Measurements from ENCODE around the gene ATP9B.

Gene ATP9B

DNA sequence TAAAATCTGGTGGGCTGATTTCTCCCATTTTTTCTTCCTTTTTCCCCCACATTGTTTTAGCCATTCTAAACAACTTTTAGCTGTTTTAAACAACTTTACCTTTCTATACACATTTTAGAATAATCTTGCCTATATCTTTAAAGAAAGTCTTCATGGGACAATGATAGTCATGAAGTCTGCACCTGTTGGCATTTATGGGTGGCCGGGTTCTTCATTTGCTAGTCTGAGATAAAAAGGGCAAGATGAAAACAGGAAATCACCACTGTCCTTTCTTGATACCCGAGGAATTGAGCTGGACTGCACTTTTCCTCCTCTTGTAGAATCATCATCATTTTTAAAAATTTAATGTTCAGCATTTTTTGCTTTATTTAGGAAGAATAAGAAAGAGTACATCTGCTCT, 104.5 kb downstream of the ATP9B start:
- Histone ChIP-seq H3K4me3 (ENCODE audit: low read depth, low read length) (no peak overlapping the region), H2AFZ (ENCODE audit: low read length, unreplicated experiment) (no peak overlapping the region), H3K27ac (ENCODE audit: low read depth, low read length) (no peak overlapping the region), H3K27me3 (ENCODE audit: insufficient read depth, low read length) (no peaks in the 10 kb centered on the region), H3K79me2 (ENCODE audit: control insufficient read depth, insufficient read depth, low read length, unreplicated experiment) (no peaks in the 10 kb centered on the region), H3K4me1 (ENCODE audit: control insufficient read depth, insufficient read depth, low read length, unreplicated experiment) (peaks cover 5% of the 10 kb centered on the region), H3K36me3 (ENCODE audit: insufficient read depth, low read length) (no peaks in the 10 kb centered on the region)

DNA sequence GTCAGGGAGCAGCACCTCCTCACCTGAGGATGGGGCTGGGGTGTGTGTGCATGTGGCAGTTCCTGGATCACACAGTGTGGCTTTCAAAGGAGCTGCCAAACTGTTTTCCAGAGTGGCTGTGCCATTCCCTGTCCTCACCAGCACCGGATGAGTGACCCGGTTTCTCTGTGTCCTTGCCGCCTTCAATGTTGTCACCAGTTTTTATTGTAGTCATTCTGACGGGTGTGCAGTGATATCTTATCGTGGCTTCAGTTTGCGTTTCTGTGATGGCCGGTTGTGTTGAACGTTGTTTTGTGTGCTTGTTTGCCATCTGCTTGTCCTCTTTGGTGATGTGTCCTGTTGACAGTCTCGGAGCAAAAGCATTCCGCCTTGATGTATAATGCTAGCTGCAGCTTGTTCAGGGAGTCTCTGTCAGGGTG, 108.9 kb downstream of the ATP9B start:
- Histone ChIP-seq H3K79me2 (ENCODE audit: control insufficient read depth, insufficient read depth, low read length, unreplicated experiment) (peaks cover 8% of the 10 kb centered on the region), H3K27ac (ENCODE audit: low read depth, low read length) (no peak overlapping the region), H2AFZ (ENCODE audit: low read length, unreplicated experiment) (no peak overlapping the region), H3K27me3 (ENCODE audit: insufficient read depth, low read length) (no peaks in the 10 kb centered on the region), H3K4me1 (ENCODE audit: control insufficient read depth, insufficient read depth, low read length, unreplicated experiment) (no peaks in the 10 kb centered on the region), H3K36me3 (ENCODE audit: insufficient read depth, low read length) (no peaks in the 10 kb centered on the region), H3K4me3 (ENCODE audit: low read depth, low read length) (no peak overlapping the region)

DNA sequence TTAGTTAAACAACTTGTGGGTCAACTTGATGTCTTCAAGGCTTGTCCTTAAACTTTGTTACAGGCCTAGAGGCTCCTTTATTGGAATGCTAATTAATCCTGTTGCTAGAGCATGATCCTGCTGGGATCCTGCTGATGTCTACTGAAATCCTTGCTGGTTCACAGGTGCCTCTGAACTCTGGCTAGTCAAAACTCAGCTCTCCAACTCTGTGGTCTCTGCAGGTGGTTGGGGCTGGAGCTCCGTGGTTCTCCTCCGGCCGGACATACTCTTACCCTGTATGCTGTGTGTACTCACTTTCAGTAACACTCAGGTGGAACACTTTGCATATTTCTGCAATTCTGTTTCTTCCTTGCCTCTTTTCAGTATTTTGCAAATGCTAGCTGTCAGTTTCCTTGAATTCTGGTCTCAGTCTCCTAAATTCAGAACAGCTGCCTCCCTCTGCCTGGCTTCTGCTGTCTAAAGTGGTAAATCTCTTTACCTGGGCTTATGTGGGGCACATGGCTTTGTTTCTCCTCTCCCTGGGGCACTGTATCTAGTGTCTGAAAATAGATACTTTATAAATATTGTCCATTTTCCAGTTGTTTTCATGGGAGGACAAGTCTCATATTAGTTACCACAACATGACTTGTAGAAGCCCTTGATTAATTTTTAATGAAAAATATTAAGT, 113.0 kb downstream of the ATP9B start:
- no peaks in the 10 kb centered on the region for H3K4me1 ChIP-seq (ENCODE audit: control insufficient read depth, insufficient read depth, low read length, unreplicated experiment)

DNA sequence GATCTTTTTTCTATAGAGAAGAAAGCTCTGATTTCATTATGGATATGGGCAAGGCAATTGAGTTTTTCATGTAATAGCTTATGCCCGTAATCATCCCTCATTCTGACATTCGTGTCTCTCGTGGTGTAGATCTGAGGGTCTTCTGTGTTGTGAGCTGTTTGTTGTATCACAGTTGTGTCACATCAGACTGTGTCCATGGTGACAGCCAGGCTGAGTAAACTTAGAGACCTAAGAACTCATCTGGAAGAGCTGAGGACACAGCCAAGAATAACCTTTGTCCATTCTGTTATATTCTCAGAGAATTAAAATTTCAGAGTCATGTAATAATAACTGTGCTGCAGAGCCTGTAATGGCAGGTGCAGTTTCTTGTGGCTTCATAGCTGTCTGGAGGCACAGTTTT, 116.5 kb downstream of the ATP9B start:
- H3K27me3 ChIP-seq (ENCODE audit: insufficient read depth, low read length) = no peaks in the 10 kb centered on the region
- no peaks in the 10 kb centered on the region for H3K36me3 ChIP-seq (ENCODE audit: insufficient read depth, low read length)
- no peaks in the 10 kb centered on the region for H3K4me1 ChIP-seq (ENCODE audit: control insufficient read depth, insufficient read depth, low read length, unreplicated experiment)
- no peak overlapping the region for H3K27ac ChIP-seq (ENCODE audit: low read depth, low read length)
- H2AFZ ChIP-seq (ENCODE audit: low read length, unreplicated experiment) = no peak overlapping the region
- no peaks in the 10 kb centered on the region for H3K79me2 ChIP-seq (ENCODE audit: control insufficient read depth, insufficient read depth, low read length, unreplicated experiment)
- H3K4me3 ChIP-seq (ENCODE audit: low read depth, low read length) = no peak overlapping the region

More for the DNA sequence above, 113.0 kb downstream of the ATP9B start:
- Histone ChIP-seq H3K27me3 (ENCODE audit: insufficient read depth, low read length) (no peaks in the 10 kb centered on the region), H3K4me3 (ENCODE audit: low read depth, low read length) (no peak overlapping the region), H3K79me2 (ENCODE audit: control insufficient read depth, insufficient read depth, low read length, unreplicated experiment) (peaks cover 8% of the 10 kb centered on the region), H2AFZ (ENCODE audit: low read length, unreplicated experiment) (no peak overlapping the region), H3K27ac (ENCODE audit: low read depth, low read length) (no peak overlapping the region), H3K36me3 (ENCODE audit: insufficient read depth, low read length) (no peaks in the 10 kb centered on the region)

DNA sequence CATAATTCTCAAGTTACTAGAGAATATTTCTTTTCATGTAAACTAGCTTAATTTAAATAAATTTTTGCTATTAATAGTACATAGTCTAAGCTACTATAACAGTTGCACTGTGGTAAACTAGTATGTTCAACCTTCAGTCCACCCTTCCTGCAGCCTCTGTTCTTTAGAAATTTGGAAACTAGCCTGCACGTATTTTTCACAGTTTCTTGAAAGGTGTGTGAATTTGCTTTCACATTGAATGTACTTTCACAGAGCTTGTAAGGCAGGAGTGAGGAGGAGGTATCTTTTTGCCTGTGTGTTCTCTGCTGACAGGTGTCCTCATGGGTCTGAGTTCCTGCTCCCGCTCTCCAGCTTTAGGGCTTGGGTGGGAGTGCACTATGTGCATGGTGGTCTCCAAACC, 117.5 kb downstream of the ATP9B start:
- Histone ChIP-seq H3K36me3 (ENCODE audit: insufficient read depth, low read length) (no peaks in the 10 kb centered on the region), H2AFZ (ENCODE audit: low read length, unreplicated experiment) (no peak overlapping the region), H3K27ac (ENCODE audit: low read depth, low read length) (no peak overlapping the region), H3K79me2 (ENCODE audit: control insufficient read depth, insufficient read depth, low read length, unreplicated experiment) (no peaks in the 10 kb centered on the region), H3K27me3 (ENCODE audit: insufficient read depth, low read length) (no peaks in the 10 kb centered on the region), H3K4me1 (ENCODE audit: control insufficient read depth, insufficient read depth, low read length, unreplicated experiment) (no peaks in the 10 kb centered on the region), H3K4me3 (ENCODE audit: low read depth, low read length) (no peak overlapping the region)

DNA sequence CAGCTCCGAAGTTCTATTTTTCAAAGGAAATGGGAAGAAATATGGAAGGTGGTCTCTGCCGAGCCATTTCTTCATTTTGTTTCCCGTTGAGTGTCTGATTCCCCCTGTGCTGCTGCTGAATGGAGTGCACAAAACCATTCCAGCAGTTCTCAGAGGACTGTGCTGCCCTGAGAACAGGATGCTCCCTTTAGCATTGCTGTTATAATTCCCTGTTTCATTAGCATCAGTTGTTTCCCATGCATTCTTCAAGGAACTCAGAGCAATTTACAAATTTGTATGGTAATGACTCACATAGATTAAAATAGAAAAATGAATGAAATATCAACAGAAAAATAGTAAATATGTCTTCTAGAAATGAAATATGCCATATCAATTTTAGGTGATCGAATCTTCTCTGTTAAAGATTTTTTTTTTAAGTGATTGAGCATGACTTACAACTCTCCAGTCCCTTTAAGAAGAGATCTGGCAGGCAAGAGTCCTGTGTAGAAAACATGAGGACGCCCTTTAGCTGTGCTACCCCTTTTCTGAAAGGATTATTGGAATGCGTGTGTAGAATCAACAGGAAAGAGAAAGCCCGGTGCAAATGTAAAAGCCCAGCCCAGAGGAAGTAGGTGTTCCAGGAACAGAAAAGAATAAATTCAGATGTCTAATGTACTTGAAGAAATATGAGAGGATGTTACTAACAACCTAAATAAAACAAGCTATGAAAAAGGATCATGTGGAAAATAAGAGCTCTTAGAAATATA, 118.5 kb downstream of the ATP9B start:
- Histone ChIP-seq H3K27me3 (ENCODE audit: insufficient read depth, low read length) (no peaks in the 10 kb centered on the region), H3K4me1 (ENCODE audit: control insufficient read depth, insufficient read depth, low read length, unreplicated experiment) (no peaks in the 10 kb centered on the region), H3K36me3 (ENCODE audit: insufficient read depth, low read length) (no peaks in the 10 kb centered on the region), H2AFZ (ENCODE audit: low read length, unreplicated experiment) (no peak overlapping the region), H3K79me2 (ENCODE audit: control insufficient read depth, insufficient read depth, low read length, unreplicated experiment) (no peaks in the 10 kb centered on the region), H3K4me3 (ENCODE audit: low read depth, low read length) (no peak overlapping the region), H3K27ac (ENCODE audit: low read depth, low read length) (no peak overlapping the region)

DNA sequence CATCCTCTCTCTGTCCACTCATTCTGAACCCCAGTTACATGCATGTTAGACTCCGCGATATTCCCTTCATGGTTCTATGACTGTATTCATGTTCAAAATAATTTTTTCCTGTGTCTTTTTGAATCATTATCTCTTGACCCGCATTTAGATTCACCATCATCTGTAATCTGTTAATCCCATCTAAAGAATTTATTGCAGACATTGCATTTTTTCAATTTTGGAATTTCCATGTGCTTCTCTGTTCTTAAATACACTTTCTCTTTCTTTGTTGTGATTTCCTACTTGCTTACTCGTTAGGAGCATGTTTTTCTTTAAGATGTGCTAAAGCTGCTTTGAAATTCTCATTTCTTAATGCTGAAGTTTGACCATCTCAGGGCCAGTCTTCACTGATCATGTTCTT, 122.2 kb downstream of the ATP9B start:
- no peaks in the 10 kb centered on the region for H3K79me2 ChIP-seq (ENCODE audit: control insufficient read depth, insufficient read depth, low read length, unreplicated experiment)
- H3K27ac ChIP-seq (ENCODE audit: low read depth, low read length) = no peak overlapping the region
- no peak overlapping the region for H2AFZ ChIP-seq (ENCODE audit: low read length, unreplicated experiment)
- H3K36me3 ChIP-seq (ENCODE audit: insufficient read depth, low read length) = no peaks in the 10 kb centered on the region
- H3K27me3 ChIP-seq (ENCODE audit: insufficient read depth, low read length) = no peaks in the 10 kb centered on the region
- no peaks in the 10 kb centered on the region for H3K4me1 ChIP-seq (ENCODE audit: control insufficient read depth, insufficient read depth, low read length, unreplicated experiment)
- H3K4me3 ChIP-seq (ENCODE audit: low read depth, low read length) = no peak overlapping the region

DNA sequence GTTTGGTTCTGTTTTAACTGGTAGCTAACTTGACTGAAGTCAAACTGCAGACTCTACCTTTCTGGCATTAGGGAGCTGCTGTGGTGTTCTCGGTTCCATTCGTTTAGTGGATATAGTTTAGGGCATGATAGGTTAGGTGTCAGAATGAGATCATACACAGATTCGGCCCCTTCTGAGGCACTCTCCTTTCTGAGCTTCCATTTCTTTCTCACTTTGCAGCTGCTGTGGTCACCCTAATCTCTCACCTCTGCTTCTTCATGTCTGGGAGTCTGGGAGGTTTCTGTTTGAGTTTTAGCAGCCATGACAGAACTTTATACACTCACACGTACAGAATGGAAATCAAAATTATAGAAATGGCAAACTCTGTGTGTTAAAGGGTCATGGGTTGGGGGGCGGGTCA, 122.8 kb downstream of the ATP9B start:
- no peaks in the 10 kb centered on the region for H3K36me3 ChIP-seq (ENCODE audit: insufficient read depth, low read length)
- no peaks in the 10 kb centered on the region for H3K4me1 ChIP-seq (ENCODE audit: control insufficient read depth, insufficient read depth, low read length, unreplicated experiment)
- no peak overlapping the region for H3K4me3 ChIP-seq (ENCODE audit: low read depth, low read length)
- H3K27ac ChIP-seq (ENCODE audit: low read depth, low read length) = no peak overlapping the region
- H3K79me2 ChIP-seq (ENCODE audit: control insufficient read depth, insufficient read depth, low read length, unreplicated experiment) = no peaks in the 10 kb centered on the region
- H2AFZ ChIP-seq (ENCODE audit: low read length, unreplicated experiment) = no peak overlapping the region
- H3K27me3 ChIP-seq (ENCODE audit: insufficient read depth, low read length) = no peaks in the 10 kb centered on the region

DNA sequence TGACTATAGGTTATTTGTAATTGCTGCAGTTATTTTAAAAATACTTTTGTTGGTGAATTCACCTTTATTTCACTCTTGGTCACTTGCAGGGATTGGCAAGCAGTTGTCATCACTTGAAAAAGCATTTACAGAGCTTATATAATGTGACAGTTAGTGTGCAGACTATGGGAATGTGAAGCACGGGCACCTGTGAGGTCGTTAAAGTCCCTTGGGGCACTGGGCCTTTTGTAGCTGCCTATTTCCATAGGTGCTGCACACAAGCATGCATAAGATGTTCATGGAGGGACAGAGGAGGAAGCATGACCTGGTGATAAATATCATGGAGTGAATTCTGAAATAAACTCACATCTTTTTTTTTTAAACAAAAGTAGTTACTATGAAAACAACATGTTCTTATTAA, 124.6 kb downstream of the ATP9B start:
- Histone ChIP-seq H3K79me2 (ENCODE audit: control insufficient read depth, insufficient read depth, low read length, unreplicated experiment) (no peaks in the 10 kb centered on the region), H3K4me3 (ENCODE audit: low read depth, low read length) (no peak overlapping the region), H2AFZ (ENCODE audit: low read length, unreplicated experiment) (no peak overlapping the region), H3K27ac (ENCODE audit: low read depth, low read length) (no peak overlapping the region), H3K4me1 (ENCODE audit: control insufficient read depth, insufficient read depth, low read length, unreplicated experiment) (no peaks in the 10 kb centered on the region), H3K27me3 (ENCODE audit: insufficient read depth, low read length) (no peaks in the 10 kb centered on the region), H3K36me3 (ENCODE audit: insufficient read depth, low read length) (no peaks in the 10 kb centered on the region)

DNA sequence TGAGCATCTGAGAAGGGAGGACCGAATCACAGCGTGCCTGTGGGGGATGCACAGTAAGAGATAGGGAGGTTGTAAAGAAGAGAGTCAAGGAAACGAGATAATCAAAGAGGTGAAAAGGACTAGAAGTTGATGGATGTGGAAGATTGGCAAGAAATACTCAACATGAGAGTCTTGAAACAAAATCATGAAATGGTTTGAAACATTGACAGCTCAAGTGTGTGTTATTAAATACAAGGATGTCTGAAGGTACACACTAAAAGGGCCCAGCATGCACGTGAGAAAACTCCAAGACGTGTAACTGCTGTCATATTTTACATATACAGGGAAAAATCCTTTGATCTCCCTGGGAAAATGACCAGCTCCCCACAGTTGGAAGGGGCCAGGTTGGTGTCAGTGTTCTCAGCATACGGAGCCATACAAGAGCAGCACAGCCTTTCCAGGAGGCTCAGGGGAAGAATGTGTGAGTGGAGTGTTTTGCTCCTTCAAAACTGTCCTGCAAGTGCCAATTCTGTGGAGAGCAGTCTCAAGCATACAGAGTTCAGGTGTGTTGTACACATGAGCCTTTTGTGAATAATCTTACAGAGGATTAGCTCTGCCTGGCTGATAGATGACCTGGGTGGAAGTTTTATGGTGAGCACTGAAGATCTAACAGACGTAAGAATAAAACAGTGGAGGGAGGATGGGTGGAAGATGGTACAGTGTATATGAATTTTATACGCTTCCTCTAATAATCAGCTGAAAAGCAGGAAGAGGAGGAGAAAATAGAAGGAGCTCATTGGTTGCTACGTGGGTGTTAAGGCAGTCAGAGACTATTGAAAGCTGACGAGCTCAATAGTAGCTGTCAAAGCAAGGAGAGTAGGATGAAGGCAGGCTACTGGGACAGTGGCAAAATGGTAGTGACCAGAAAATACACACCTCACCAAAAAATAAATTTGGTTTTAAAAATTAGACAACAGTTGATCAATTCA, 126.8 kb downstream of the ATP9B start:
- H3K27ac ChIP-seq (ENCODE audit: low read depth, low read length) = no peak overlapping the region
- no peaks in the 10 kb centered on the region for H3K79me2 ChIP-seq (ENCODE audit: control insufficient read depth, insufficient read depth, low read length, unreplicated experiment)
- H3K36me3 ChIP-seq (ENCODE audit: insufficient read depth, low read length) = no peaks in the 10 kb centered on the region; the same call in 1 of the 2 replicates
- H3K4me1 ChIP-seq (ENCODE audit: control insufficient read depth, insufficient read depth, low read length, unreplicated experiment) = no peaks in the 10 kb centered on the region
- no peaks in the 10 kb centered on the region for H3K27me3 ChIP-seq (ENCODE audit: insufficient read depth, low read length)
- H3K4me3 ChIP-seq (ENCODE audit: low read depth, low read length) = no peak overlapping the region
- H2AFZ ChIP-seq (ENCODE audit: low read length, unreplicated experiment) = no peak overlapping the region

Measured in ACC112 (cell line).